ENCODE results near the gene USP13.

The USP13 gene

DNA sequence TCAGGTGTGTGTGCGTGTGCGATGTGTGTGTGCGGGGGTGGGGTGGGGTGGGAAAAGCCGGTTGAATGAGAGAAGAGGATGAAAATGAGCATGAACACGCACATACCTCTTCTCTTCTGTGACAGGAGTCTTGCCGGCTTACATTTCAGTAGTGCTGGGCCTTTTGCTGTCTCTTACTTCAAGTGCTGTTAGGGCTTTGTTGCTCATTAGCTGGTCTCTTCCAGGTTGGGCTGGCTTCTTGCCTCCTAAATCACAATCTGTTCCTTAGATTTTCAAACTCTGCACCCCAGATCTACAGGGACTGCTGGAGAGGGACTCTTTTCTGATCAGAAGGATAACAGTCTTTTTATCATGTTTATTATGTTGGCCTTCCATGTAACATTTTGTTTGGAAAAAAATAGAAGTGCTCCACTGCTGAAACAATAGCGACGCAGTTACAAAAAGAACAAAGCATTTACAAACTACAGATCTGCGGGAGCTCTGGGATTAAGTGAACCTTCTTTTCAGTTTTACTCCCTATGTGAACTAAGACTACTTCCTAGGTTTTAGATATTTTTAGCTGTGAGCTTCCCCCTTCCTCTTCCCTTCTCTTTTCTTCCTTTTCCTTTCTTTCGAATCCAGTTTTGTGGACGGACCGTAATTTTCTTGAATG is 48.5 kb downstream of the USP13 start:
- DNase-seq, result no peak

DNA sequence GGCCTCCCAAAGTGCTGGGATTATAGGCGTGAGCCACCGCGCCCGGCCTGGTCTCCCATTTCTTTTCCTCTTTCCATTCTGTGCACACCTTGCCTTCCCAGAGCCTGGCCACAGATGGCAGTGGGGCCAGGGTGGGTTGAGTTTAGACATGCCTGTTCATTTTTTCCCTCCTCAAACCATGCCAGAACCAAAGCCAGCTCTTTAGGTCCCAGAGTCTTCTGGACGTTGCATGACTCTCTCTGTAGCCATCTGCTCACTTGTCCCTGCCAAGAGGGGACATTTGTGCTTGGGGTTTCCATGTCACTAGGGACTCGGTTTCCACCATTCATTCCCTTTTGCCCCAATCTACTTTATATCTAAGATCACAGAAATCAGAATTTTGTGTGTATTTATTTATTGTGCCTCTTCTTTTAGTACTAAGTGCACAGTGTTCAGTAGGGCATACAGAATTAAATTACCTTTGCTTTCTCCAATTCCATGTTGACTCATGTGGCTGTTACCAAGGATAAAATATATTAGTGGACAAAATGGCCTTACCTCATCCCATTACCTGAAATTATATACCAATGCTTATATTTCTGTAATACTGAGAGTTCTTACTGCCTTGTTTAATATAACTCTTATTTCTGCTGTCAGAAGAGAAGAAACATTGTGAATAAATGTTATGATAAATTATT is 49.6 kb downstream of the USP13 start:
- no peak for DNase-seq

DNA sequence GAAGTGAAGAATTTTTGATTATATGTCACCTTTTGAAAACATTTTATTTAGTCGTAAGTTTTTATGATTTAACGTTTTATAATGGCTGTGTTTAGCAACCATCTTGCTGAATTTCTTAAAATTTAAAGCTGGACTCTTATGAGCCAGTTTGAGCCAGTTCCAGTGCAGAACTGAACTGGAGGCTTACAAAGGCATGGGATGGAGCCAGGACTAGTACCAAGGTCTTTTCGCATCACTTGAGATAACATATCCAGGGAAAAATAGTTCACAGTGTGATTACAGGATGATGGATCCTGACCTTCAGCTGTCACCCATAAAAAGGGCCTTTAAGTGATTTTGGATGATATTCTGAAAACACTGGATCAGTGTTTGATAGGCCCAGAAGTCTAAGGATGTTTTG is 51.0 kb downstream of the USP13 start:
- DNase-seq, result no peak

DNA sequence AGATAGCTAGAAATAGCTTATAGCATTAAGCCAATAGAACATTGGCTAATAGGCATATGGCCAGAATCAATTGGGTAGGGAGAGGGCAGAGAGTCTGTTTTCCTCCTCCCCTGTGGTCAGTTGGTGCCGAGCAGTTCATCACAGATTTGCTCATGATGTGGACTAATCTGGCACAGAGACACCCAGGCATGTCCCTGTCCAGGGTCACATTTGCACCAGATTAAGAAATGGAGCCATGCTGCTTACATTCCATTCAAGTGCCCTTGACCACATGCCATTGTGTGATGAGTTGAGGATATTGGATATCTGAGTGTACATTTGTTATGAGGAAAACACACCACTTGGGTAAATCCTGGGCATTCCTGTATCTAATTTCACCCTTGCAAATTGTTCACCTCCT is 53.4 kb downstream of the USP13 start:
- no peak for DNase-seq

DNA sequence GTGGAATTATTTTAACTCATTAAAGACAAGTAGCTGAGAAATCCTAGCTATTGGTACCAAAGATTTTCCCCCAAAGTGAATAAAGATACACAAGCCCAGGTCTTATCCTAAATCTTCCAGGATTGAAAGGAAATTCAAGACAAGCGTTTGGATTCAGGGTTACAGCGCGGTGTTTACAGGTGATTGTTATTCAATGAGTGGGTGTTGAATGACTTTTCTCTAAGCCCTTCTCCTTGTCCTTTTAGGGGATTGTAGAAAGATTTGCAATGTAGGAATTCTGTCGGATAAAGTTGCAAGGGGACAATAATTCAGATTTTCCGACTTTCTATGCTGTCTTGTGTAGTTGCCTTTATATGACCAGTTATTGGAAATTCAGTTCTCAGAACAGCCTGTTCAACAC is 57.2 kb downstream of the USP13 start:
- no peak for DNase-seq

DNA sequence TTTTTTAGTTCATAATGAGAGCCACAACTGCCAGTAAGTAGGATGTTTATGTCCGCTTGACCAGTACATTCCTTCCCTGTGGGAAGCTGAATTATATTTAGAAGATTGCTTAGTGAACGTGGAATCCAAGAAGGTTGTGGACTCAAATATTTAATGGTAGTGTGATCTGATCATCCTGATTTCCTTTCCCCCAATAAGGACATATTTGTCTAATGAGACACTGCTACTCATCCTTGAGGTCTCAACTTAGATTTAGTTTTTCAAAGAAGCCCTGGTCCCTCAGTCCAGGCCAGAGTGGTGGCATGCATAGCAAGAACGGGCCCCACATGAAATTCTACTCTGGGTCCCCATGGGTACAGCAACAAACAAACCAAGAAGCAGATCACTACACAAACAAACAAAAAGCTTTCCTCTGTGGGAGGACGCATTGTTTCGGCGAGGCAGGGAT is 60.8 kb downstream of the USP13 start:
- DNase-seq, result no peak

DNA sequence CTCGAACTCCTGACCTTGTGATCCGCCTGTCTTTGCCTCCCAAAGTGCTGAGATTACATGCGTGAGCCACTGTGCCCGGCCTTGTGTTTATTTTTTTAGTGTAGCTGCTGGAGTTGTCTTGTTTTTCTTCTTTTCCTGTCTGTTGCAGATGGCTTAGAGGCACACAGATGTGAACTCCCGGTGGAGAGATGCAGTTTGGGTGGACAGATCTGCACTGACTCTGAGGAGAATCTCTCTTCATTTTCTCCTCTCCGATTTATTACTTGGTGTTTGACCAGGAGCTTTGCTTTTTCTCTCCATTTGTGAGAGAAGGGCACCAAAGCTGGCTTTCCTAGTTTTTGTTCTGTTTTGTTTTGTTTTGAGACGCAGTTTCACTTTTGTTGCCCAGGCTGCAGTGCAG is 62.7 kb downstream of the USP13 start:
- no peak for DNase-seq

DNA sequence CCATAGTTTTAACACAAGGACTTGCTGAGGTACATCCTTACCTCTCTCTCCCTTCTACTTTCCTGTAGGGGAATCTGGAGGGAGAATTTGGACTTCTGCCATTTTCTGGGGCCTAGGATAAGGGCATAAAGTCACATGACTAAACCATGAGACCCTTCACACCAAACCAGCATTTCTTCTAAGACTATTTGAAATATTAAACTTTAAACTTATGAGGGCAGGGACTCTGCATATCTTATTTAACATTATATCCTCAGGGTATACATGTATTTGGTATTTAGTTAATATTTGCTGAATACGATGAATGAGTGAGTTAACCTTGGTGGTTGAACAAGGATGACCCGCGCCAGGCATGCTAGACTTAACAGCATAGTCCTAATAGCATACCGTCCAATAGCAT is 63.4 kb downstream of the USP13 start:
- no peak for DNase-seq

DNA sequence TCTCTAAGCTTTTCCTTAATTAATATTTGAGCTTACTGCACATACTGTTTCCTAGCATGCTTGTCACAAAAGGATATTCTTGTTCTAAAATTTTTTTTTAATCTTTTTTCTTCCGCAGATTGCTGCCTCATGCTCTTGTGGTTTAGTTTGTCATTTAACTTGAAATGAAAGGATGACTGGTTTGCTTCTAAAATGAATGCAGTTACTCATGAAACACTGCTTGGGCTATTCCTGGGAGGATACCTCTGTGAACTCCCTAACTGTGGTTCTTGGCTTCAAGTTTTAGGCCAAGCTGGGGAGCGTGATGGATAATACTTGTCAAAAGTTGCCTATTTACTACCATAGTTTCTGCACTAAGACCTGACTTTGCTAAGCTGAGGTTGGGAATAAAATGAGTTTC is 64.0 kb downstream of the USP13 start:
- DNase-seq, result no peak

DNA sequence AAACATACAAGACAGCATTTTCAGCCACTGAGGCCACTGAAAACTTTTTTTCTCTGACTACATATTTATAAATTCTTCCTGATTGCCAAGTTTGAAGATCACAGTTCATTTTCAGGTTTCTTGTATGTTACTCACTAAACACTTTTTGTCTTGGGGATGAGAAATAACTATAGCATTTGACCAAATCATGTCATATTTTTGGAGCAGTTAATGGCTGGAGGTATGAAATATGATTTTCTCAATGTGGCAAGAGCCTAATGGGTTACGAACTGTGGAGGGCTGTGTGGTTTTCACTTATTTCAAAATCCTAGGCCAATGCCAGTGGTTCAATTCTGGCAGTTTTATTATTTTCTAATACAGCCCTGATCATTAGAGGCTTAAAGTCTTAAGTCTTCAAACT is 64.4 kb downstream of the USP13 start:
- DNase-seq, result no peak

DNA sequence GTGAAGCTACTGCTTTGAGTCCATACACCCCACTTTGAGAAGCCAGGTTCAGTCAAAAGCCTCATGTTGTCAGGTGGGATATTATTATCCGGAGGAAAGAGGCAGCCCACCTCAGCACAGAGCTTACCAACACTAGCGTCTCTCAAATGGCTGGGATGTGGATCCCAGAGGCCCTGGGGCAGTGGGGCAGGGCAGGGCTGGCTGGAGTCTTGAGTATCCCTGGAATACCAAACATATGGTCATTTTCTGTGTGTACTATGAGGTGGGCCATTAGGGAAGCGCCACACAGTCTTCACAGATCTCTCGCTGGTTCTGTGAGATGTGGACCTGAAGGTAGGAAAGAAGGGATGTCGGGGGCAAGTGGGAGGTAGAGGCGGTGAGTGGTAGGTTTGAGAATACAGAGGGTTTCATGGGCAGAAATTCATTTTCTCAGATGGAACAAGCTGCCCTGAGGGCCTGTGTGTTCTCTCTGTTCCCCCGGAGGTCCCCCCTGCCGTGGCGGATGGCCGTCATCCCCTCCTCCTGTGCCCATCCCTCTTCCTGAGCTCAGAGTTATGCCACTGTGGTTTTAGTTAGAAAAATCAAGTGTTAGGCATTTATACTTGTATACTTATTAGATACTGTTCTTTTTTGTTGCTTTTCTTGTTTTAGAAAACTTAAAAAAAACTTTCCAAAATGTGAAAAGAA is 66.4 kb downstream of the USP13 start:
- DNase-seq, result no peak

DNA sequence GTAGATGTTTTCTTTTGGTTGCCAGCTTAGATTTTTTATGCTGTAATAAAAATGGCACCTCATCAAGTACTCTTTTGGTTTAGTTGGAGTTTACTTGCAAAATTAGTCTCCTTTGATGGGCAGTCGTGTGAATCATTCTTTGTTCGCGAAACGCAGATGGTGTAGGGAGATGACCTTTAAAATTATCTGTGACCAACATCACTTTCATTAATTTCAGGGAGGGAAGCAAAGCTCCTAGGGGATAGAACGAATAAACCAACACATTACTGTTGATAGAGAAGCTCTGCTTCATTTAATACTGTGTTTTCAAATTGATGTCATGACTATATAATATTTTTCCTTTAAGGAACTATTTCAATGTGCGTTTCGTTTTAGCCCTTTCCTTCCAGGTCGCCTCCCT is 67.4 kb downstream of the USP13 start:
- no peak for DNase-seq

DNA sequence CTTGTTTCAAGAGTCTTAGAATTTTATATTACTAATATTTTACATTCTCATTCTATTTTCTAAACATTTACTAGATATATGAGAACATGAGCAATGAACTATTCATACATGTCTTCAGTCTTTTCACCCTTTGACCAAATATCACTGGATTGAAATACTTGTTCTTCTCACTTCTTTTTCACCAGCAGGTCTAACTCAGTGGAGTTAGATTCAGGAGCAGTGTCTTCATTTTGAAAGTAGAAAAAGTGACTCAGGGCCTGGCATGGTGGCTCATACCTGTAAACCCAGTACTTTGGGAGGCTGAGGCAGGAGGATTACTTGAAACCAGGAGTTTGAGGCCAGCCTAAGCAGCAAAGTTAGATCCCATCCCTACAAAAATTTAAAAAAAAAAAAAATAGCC is 70.8 kb downstream of the USP13 start:
- no peak for DNase-seq

DNA sequence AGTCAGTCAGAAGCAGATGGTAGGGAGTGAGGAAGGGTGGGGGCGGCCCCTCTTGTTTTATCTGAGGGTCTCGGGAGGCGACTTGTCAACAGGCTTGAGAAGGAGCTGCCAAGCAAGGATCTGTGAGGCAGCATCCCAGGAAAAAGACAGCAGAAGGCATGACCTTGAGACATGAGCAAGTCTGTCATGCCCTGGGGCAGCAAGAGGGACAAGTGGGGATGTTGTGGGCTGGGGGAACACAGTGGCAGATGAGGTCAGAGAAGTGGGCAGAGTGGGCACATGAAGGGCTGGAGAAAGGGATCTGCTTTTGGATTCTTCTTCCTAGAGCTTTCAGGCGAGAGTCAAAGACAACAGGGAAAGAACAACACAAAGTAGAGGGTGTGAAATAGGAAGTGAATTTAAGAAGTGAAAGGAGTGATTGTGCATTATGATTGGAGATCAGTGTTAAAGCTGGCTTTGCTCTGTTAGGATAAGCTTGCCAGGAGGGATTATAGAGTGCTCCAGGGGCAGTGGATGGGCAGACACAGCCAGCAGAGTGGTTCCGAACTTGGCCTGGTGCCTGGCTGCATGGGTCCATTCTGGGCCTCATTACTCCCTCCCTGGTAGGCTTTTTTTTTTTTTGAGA is 73.3 kb downstream of the USP13 start:
- no peak for DNase-seq

DNA sequence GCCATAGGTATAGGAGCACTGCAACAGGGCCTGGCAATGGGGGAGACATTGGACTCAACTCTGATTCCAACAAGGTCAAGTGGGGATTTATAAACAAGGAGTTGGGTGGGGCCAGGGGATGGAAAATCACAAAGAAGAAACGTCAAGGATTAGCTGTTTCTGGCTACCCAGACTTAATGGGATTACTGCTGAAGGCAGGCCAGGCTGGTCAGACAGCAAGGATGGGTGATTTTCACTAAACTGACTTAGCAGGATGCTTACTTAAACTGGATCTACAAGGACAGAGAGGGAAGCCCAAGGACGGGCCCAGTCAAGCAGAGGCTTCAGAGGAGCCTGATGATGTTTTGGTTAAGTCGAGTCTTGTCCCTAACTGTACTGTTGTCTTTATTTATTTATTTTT is 76.2 kb downstream of the USP13 start:
- no peak for DNase-seq

DNA sequence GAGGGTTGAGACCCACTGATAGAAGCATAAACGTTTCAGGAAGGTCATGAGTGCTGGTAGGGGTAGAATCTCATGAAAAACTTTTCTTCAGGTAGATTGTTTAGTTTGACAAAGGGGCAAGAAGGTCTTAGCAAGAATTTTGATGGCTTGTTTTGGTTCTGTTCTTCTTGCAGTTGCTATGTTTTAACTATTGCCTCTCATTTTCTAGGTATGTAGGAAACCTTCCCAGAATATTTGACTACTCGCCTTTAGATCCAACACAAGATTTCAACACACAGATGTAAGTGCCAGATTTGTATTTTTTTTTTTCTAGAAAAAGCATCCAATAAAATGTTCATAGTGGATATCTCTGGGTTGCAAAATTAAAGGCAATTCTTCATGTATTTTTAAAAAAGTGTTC is 77.1 kb downstream of the USP13 start:
- no peak for DNase-seq

DNA sequence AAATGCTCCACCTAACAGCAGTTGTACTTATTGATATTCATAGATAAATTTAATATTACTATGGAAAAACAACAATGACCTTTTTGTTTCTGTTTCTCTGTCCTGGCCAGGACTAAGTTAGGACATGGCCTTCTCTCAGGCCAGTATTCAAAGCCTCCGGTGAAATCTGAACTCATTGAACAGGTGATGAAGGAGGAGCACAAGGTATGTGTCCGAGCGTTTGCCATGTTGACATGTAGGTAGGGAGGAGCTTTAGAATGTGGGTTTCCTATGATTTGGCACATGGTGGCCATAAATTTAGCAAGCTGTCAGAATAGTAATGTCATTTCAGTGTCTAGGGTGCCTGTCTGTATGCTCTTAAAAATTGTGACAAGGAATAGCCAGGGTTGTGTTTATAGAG is 77.7 kb downstream of the USP13 start:
- DNase-seq, result no peak

DNA sequence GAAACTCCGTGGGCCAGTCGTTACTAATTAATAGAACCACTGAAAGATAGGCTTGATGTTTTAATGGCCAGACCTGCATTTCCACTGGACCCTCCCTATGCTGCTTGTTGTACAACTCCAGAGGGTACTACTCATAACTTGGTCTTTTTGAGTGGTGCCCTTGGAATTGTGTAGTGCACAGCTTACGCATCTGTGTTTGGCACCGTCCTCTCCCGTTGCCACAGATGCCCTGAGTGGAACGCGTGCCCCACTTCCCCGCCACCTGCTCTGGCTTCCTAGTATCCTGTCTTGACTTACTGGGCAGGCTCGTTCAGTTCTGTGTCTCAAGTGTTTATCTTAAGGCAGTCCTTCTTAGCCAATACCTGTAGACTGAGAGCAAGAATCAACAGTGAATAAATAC is 78.7 kb downstream of the USP13 start:
- DNase-seq, result no peak

DNA sequence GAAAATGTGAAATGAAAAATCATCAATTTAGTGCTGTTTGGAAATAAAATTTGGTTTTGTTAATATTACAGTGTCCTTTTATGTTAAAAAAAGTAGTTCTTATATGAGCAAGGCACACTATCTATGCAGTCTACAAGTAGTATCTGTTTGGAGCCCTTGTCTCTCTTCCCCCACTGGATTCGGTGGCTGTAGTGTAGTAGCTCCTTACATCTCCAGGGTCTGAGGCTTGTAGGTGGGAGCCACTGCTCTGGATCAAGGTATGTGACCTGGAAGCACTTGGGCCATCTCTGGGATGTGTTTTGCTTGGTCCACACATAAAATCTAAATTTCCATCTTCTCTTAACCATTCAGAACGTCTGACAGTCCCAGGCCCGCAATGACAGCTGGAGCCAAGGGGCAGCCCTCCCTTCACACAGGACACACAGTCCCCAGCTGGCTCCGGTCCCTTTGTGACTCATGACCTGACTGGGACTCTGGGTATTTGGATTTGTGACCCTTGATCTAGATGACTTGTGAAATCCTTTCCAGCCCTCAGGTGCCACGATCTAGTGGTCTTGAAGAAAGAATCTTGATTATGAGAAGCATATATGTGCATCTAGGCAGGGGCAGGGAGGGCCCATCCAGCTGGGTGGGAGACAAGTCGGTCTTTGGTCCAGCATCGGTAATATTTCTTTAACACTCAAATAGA is 80.0 kb downstream of the USP13 start:
- DNase-seq, result no peak

DNA sequence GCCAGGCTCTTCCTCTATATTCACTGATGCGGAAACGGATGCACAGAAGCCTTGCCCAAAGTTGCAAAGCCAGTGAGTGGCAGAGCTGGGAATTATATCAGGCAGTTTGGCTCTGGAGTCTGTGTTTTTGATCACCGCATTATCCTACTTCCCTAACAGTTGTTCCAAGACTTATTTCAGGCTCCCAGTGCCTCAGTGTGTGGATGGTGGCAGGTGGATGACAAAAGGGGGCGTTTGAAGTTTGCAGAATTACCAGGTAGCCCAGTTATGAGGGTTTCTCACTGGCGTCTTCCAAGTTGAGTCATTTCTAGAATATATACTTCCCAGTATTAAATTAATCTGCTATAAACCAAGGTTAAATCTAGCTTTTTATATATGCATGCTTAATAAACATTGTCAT is 81.0 kb downstream of the USP13 start:
- no peak for DNase-seq

DNA sequence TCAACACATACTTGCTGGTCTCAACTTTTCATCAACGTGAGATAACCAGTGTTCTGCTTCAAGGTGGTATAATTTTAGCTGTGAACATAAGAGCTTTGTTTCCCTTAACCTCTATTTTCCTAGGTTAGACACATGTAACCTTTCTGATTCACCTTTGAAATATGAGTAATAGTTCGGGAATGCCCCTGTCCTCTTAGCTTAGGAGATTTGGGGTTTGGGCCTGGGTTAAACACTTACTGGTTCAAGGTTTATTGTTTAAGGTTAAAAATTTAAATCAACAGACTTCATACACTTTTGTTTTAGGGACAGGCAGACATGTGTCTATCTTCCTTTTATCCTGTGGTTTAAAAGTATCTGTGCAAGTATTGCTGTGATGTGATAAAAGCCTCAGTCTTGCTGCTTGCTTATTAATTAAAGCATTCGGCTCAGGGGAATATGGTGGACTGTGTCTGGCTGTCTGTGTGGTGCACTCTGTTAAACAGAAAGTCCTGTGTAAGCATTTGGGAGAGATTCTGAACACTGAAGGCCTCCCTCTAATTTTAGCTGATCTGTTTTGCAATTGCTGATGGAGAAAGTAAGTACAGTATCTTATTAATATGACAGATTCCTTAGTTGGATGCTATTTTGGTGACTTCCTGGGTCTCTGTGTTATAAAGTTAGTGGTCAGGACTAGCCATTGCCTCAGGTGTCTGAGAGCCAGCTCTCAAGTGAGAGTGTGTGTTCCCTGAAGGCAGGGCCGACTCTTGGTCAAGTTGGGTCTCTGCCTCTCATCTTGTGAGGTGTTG is 81.8 kb downstream of the USP13 start:
- DNase-seq, result no peak

DNA sequence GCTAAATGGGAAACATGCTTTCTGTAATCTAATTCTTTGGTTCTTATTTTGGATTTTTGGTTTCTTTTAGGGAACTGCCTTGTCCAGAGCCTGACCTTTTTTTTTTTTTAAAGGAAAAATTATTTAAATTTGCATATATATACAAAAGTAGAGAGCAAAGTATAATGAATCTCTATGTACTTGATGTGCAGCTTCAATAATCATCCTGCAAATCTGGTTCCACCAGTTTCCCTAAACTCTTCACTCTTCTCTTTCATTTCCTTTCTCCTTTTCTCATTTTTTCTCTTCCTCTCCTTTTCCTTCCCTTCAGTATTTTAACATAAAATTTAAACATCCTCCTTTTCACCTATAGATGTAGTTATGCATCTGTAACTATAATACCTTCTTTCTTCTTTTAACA is 82.5 kb downstream of the USP13 start:
- no peak for DNase-seq

DNA sequence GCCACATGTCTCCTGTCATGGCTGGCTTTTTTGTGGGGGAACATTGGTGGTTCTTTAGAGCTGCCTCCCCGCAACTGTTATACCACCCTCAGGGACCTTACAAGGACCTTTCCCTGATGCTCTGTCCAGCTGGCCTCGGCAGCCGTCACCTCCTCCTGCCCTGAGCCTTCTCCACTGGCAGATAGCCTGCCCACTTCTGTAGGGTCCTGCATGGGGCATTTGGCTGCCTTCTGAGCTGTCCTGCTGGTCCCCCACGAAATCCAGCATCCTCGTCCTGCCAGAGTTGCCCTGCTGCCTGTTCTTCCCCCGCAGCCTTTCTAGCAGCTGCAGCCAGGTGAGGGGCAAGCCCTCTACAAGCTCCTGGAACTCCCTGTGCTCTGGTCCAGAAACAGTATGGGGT is 86.2 kb downstream of the USP13 start:
- no peak for DNase-seq
